GM12878 (cell line): ENCODE measurements around the gene RRP15. TPM values are rescaled to one million over a fixed set of nuclear protein-coding genes. Genes with fewer than 3 reads are reported as not detected.

Source experiments
- ATAC-seq: fragments of 200-7000 bp; cut with Tn5 transposase; 3 replicates; pipeline ENCODE4 v1.9.1; 2020; ENCODE audit warnings: mild to moderate bottlenecking, moderate library complexity
- BruUV-seq: library from RNA; stranded (reverse); fragments of 400-500 nt; replicated peaks from 2 replicates; lab custom pipeline; 2021; lab: Mats Ljungman, UMichigan
- CTCF ChIA-PET: fragments of 300-600 bp; sonication (Branson Sonifier 250); formaldehyde crosslinking; extraction: SDS; loops from one replicate; lab custom pipeline; 2021; ENCODE audit warnings: inconsistent platforms; lab: Yijun Ruan, JAX
- POLR2A ChIA-PET: fragments of 350-600 bp; formaldehyde crosslinking; extraction: SDS; loops from one replicate; lab custom pipeline; 2021; ENCODE audit warnings: inconsistent platforms; lab: Charles Lee
- RAD21 ChIA-PET: fragments of 300-600 bp; sonication (Branson Sonifier 250); formaldehyde crosslinking; loops from one replicate; lab custom pipeline; 2023; ENCODE audit warnings: antibody characterized with exemption; ENCODE audit not compliant: unreplicated experiment; lab: Charles Lee
- SMC1A ChIA-PET: fragments of 300-600 bp; sonication (Branson Sonifier 250); formaldehyde crosslinking; loops from one replicate; lab custom pipeline; 2023; ENCODE audit not compliant: unreplicated experiment, uncharacterized antibody; lab: Charles Lee
- DNase-seq: peaks from one replicate; pipeline ENCODE4 v3.0.0-alpha.2; 2011; ENCODE audit warnings: low read depth, low spot score
- FAIRE-seq: peaks from 3 replicates; lab custom pipeline; 2011; peaks lifted over from hg19 to GRCh38; lab: Jason Lieb, UNC
- H2AFZ ChIP-seq: 2 replicates; pipeline ENCODE4 v1.6.0; 2011; ENCODE audit warnings: low read depth, low read length, control low read depth; ENCODE audit not compliant: control insufficient read depth
- H3K27ac ChIP-seq: 2 replicates; pipeline ENCODE4 v1.5.1; 2011; ENCODE audit warnings: control low read depth; ENCODE audit not compliant: control insufficient read depth, insufficient read depth
- H3K27me3 ChIP-seq, 2 experiments: replicated peaks in 1 of 2; 2 replicates each; pipeline versions ENCODE4 v1.6.0 to v1.6.1; 2011; ENCODE audit warnings: low read length in 1 of 2; ENCODE audit not compliant: control insufficient read depth in 2 of 2, insufficient read depth in 2 of 2
- H3K36me3 ChIP-seq, 2 experiments: 2 replicates each; pipeline ENCODE4 v1.5.1; 2011; ENCODE audit warnings: low read length in 1 of 2; ENCODE audit not compliant: control insufficient read depth in 2 of 2, insufficient read depth in 2 of 2
- H3K4me1 ChIP-seq: 2 replicates; pipeline ENCODE4 v1.6.1; 2011; ENCODE audit warnings: mild to moderate bottlenecking, low read length, moderate library complexity, mixed read lengths; ENCODE audit not compliant: control insufficient read depth, insufficient read depth
- H3K4me2 ChIP-seq: 2 replicates; pipeline ENCODE4 v1.6.0; 2011; ENCODE audit warnings: control low read depth; ENCODE audit not compliant: control insufficient read depth, insufficient read depth
- H3K4me3 ChIP-seq: fragments of 200-600 bp; sonication (generic); 2 replicates; pipeline ENCODE4 v1.5.1; 2016
- H3K79me2 ChIP-seq: 2 replicates; pipeline ENCODE4 v1.6.0; 2011; ENCODE audit warnings: low read length; ENCODE audit not compliant: control insufficient read depth, insufficient read depth
- H3K9ac ChIP-seq: 2 replicates; pipeline ENCODE4 v1.8.0; 2011; ENCODE audit warnings: low read length, control low read depth, mixed read lengths; ENCODE audit not compliant: control insufficient read depth, insufficient read depth
- H3K9me3 ChIP-seq: replicated peaks from 3 replicates; pipeline ENCODE4 v1.5.1; 2011; ENCODE audit warnings: mild to moderate bottlenecking, low read length; ENCODE audit not compliant: control insufficient read depth, insufficient read depth
- H4K20me1 ChIP-seq: 2 replicates; pipeline ENCODE4 v1.6.0; 2011; ENCODE audit not compliant: control insufficient read depth, insufficient read depth
- ATF7 ChIP-seq: fragments of 450-650 bp; IDR thresholded peaks from 2 replicates; pipeline ENCODE4 v1.6.1; 2016; ENCODE audit warnings: low read depth, mild to moderate bottlenecking
- HDAC6 ChIP-seq: fragments of 200-600 bp; sonication (generic); IDR thresholded peaks from one replicate; pipeline ENCODE4 v1.8.0; 2017; ENCODE audit warnings: antibody characterized with exemption; ENCODE audit not compliant: unreplicated experiment
- MEF2B ChIP-seq: fragments of 450-650 bp; IDR thresholded peaks from 2 replicates; pipeline ENCODE4 v1.6.1; 2018; ENCODE audit warnings: mild to moderate bottlenecking, moderate library complexity; ENCODE audit not compliant: partially characterized antibody, poor library complexity, severe bottlenecking
- RAD51 ChIP-seq: fragments of 450-650 bp; IDR thresholded peaks from 2 replicates; pipeline ENCODE4 v1.6.1; 2016; ENCODE audit warnings: moderate library complexity, mild to moderate bottlenecking, inconsistent platforms
- SREBF1 ChIP-seq: IDR thresholded peaks from 2 replicates; pipeline ENCODE4 v1.6.1; 2012; ENCODE audit warnings: mild to moderate bottlenecking, low read length
- SRF ChIP-seq, 2 experiments: IDR thresholded peaks; 2 replicates each; pipeline ENCODE4 v1.6.1; 2011; ENCODE audit warnings: low read depth in 2 of 2, low read length in 2 of 2, mild to moderate bottlenecking in 1 of 2, moderate library complexity in 1 of 2
- SUPT20H ChIP-seq: IDR thresholded peaks from 2 replicates; pipeline ENCODE4 v1.6.1; 2011; ENCODE audit warnings: low read depth, mild to moderate bottlenecking, low read length, moderate library complexity, borderline replicate concordance; ENCODE audit not compliant: control insufficient read depth
- WGBS: methylation state at CpG from one replicate; pipeline ENCODE4 v1.1.6; 2016; ENCODE audit warnings: low lambda C conversion rate; ENCODE audit not compliant: insufficient replicate concordance, insufficient coverage; ENCODE audit errors: missing lambda C conversion rate; 5-methylcytosine and 5-hydroxymethylcytosine counted together
- in situ Hi-C: fragments of 300-500 bp; cut with MboI; formaldehyde crosslinking; loops from 9 replicates; pipeline ENCODE4 v1.14.3; 2018; ENCODE audit warnings: mixed read lengths
- intact Hi-C: fragments of 100-400 bp; cut with micrococcal nuclease; formaldehyde crosslinking; loops from one replicate; pipeline ENCODE4 v1.14.2; 2022; ENCODE audit not compliant: unreplicated experiment
- polyA plus RNA-seq, 11 experiments: library from polyadenylated mRNA; depleted of rRNA in 4 of 11; unstranded in 6 of 11; stranded (reverse) in 5 of 11; fragments of >200 nt; fragmentation: Nextera tagmentation in 4 of 11; fragmentation: Illumina TruSeq in 1 of 11; extraction: Ambion mirVana in 4 of 11; extraction: Trizol in 1 of 11; gene quantifications; 1 replicate in 1 of 11; 2 replicates in 10 of 11; pipeline versions ENCODE4 v1.2.1 to v1.2.3, GENCODE V29; 2011 to 2016; ENCODE audit warnings: inconsistent platforms in 2 of 11, missing spikeins in 2 of 11, low read depth in 1 of 11
- total RNA-seq, 4 experiments: library from RNA; depleted of rRNA in 3 of 4; stranded (reverse); fragments of >200 nt in 3 of 4; fragmentation: Illumina TruSeq in 1 of 4; extraction: Trizol in 1 of 4; gene quantifications; 2 replicates each; pipeline versions ENCODE4 v1.2.1 to v1.2.3, GENCODE V29; 2013 to 2021
- TF ChIP-seq, protein P1 (sequence below): fragments of 450-650 bp; formaldehyde crosslinking; IDR thresholded peaks from 2 replicates; pipeline ENCODE4 v1.5.0; 2022; ENCODE audit warnings: mild to moderate bottlenecking, missing genetic modification characterization
- TF ChIP-seq, protein P2 (sequence below): fragments of 450-650 bp; IDR thresholded peaks from 2 replicates; pipeline ENCODE4 v1.6.1; 2016; ENCODE audit warnings: mild to moderate bottlenecking, moderate library complexity, borderline replicate concordance

RRP15 gene
- total and polyA plus RNA-seq, 10 of the 15 experiments (the other 5 are each of a cell fraction or from before 2014, with no cell fraction given) = 5.6 to 37.8 (median 19.1) TPM

DNA sequence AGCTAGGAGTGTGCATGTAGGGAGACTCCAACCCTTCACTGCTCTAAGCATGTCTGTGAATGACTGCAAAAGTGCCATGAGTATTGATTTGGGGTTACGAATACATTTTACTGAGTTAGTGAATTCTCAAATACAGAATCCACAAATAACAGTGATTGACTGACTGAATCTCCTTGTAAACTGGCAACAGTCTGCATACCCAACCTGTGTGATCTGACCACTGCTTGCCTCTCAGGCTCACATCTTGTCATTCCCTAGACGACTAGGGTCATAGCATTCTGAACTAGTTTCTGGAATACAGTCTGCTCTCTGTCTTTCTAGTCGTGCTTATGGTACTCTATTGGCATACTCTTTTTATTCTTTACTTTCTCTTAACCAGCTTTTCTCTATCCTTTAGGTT, 7.4 kb downstream of the RRP15 start:
- Histone ChIP-seq H4K20me1 (no peaks in the 10 kb centered on the region), H3K9ac (no peak overlapping the region), H3K4me1 (no peaks in the 10 kb centered on the region), H3K27ac (no peak overlapping the region), H3K36me3 (peaks cover 0 to 9% of the 10 kb centered on the region in 2 experiments; a peak in 1 of 4 replicates), H3K27me3 (no peaks in the 10 kb centered on the region), H3K4me3 (no peak overlapping the region), H2AFZ (no peak overlapping the region), H3K79me2 (peaks cover 25% of the 10 kb centered on the region), H3K4me2 (no peak overlapping the region), H3K9me3 (no peaks in the 10 kb centered on the region)
- TF ChIP-seq, protein P1, sequence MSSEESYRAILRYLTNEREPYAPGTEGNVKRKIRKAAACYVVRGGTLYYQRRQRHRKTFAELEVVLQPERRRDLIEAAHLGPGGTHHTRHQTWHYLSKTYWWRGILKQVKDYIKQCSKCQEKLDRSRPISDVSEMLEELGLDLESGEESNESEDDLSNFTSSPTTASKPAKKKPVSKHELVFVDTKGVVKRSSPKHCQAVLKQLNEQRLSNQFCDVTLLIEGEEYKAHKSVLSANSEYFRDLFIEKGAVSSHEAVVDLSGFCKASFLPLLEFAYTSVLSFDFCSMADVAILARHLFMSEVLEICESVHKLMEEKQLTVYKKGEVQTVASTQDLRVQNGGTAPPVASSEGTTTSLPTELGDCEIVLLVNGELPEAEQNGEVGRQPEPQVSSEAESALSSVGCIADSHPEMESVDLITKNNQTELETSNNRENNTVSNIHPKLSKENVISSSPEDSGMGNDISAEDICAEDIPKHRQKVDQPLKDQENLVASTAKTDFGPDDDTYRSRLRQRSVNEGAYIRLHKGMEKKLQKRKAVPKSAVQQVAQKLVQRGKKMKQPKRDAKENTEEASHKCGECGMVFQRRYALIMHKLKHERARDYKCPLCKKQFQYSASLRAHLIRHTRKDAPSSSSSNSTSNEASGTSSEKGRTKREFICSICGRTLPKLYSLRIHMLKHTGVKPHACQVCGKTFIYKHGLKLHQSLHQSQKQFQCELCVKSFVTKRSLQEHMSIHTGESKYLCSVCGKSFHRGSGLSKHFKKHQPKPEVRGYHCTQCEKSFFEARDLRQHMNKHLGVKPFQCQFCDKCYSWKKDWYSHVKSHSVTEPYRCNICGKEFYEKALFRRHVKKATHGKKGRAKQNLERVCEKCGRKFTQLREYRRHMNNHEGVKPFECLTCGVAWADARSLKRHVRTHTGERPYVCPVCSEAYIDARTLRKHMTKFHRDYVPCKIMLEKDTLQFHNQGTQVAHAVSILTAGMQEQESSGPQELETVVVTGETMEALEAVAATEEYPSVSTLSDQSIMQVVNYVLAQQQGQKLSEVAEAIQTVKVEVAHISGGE (CRISPR knock-in tag) = no peak
- TF ChIP-seq, protein P2, sequence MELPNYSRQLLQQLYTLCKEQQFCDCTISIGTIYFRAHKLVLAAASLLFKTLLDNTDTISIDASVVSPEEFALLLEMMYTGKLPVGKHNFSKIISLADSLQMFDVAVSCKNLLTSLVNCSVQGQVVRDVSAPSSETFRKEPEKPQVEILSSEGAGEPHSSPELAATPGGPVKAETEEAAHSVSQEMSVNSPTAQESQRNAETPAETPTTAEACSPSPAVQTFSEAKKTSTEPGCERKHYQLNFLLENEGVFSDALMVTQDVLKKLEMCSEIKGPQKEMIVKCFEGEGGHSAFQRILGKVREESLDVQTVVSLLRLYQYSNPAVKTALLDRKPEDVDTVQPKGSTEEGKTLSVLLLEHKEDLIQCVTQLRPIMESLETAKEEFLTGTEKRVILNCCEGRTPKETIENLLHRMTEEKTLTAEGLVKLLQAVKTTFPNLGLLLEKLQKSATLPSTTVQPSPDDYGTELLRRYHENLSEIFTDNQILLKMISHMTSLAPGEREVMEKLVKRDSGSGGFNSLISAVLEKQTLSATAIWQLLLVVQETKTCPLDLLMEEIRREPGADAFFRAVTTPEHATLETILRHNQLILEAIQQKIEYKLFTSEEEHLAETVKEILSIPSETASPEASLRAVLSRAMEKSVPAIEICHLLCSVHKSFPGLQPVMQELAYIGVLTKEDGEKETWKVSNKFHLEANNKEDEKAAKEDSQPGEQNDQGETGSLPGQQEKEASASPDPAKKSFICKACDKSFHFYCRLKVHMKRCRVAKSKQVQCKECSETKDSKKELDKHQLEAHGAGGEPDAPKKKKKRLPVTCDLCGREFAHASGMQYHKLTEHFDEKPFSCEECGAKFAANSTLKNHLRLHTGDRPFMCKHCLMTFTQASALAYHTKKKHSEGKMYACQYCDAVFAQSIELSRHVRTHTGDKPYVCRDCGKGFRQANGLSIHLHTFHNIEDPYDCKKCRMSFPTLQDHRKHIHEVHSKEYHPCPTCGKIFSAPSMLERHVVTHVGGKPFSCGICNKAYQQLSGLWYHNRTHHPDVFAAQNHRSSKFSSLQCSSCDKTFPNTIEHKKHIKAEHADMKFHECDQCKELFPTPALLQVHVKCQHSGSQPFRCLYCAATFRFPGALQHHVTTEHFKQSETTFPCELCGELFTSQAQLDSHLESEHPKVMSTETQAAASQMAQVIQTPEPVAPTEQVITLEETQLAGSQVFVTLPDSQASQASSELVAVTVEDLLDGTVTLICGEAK = no peak
- TF ChIP-seq SREBF1 (no peak), ATF7 (no peak), SRF (IDR thresholded peaks at IDR 0.05; ENCODE audit: low read depth in 2 of 2, low read length in 2 of 2) (no peak), SUPT20H (no peak), MEF2B (no peak), HDAC6 (no peak), RAD51 (no peak)
- ChIA-PET POLR2A (no interaction called here), SMC1A (interaction anchor here (0.6 kb wide), 1 partner anchor 13 kb away, joined by 3 read pairs; no protein-coding TSS in a partner anchor), CTCF (no interaction called here), RAD21 (no interaction called here)
- DNase-seq (no peak), FAIRE-seq (no peak), ATAC-seq (peak; percentile 13; the same call in 2 of the 3 replicates)
- no TSS peak for BruUV-seq
- in situ Hi-C loops (no loop called here), intact Hi-C loops (no loop called here)
- 100% methylated on average over 3 of the region's 3 CpGs for WGBS
